Neural cell (in vitro differentiated cells): ENCODE data around the gene TAC3.

Experiments
- CTCF ChIP-seq: fragments of 450-650 bp; IDR thresholded peaks from 2 replicates; pipeline ENCODE4 v1.5.1; 2014; ENCODE audit warnings: antibody characterized with exemption, mild to moderate bottlenecking, moderate library complexity; ENCODE audit not compliant: poor library complexity, severe bottlenecking
- EZH2 ChIP-seq: fragments of 200-600, 300-800 bp; shearing (Covaris generic), sonication (generic); IDR thresholded peaks from 2 replicates; pipeline ENCODE4 v1.6.1; 2014; ENCODE audit warnings: antibody characterized with exemption, low read length, borderline replicate concordance, mild to moderate bottlenecking; ENCODE audit not compliant: insufficient read depth, poor library complexity, severe bottlenecking
- MXI1 ChIP-seq: fragments of 450-650 bp; conservative IDR thresholded peaks from 2 replicates; pipeline ENCODE4 v1.6.1; 2014; ENCODE audit warnings: antibody characterized with exemption, mild to moderate bottlenecking; ENCODE audit not compliant: poor library complexity, severe bottlenecking
- POLR2AphosphoS5 ChIP-seq: IDR thresholded peaks from 2 replicates; pipeline ENCODE4 v1.6.1; 2012

- no peak for TF ChIP-seq CTCF
- TF ChIP-seq POLR2AphosphoS5, result no peak
- no peak for TF ChIP-seq MXI1
- TF ChIP-seq EZH2, result no peak
These were observed 19.4 kb downstream of the TAC3 start for GRCh38 chr12:56996793-56997545.
